ENCODE measurements around the gene PALS2.

DNA sequence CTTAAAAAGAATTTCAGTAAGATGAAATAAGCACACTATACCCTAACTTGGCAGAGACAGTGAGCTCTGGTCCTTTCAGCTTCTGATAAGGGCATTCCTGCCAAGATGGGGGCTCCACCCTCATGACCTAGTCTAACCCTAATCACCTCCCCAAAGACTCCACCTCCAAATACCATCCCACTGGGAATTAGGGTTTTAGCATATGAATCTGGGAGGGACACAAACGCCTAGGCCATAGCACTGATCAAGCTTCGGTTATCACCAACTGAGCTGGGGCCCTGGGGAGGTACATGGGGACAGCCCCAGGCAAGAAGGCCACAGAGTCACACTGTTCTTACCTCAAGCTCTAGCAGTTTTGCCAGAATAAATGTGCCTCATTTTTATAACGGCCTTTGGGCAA is 31.4 kb downstream of the PALS2 start:
- TF ChIP-seq CTCF (IDR thresholded peaks at IDR 0.05; ENCODE audit: extremely low read depth in 1 of 2, insufficient read depth in 1 of 2, low read depth in 1 of 2, low read length in 2 of 2) (no peak), POLR2AphosphoS5 (IDR thresholded peaks at IDR 0.05; ENCODE audit: insufficient read depth, low read depth, low read length) (no peak)
- TF ChIP-seq, protein P1, sequence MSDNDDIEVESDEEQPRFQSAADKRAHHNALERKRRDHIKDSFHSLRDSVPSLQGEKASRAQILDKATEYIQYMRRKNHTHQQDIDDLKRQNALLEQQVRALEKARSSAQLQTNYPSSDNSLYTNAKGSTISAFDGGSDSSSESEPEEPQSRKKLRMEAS (IDR thresholded peaks at IDR 0.05; ENCODE audit: insufficient read depth, insufficient read length), result no peak
